HG03432 (cell line): ENCODE results near the gene FAM221A.
"Not testable (repeated sequence)": the region's sequence is repeated elsewhere in the genome, so short reads cannot be mapped to it uniquely, and the experiment has no call there.

Source experiments
- ATAC-seq: cut with Tn5 transposase; IDR thresholded peaks from one replicate; pipeline ENCODE4 v1.9.1; 2021; ENCODE audit warnings: mild to moderate bottlenecking, moderate library complexity; ENCODE audit not compliant: unreplicated experiment

Gene FAM221A

DNA sequence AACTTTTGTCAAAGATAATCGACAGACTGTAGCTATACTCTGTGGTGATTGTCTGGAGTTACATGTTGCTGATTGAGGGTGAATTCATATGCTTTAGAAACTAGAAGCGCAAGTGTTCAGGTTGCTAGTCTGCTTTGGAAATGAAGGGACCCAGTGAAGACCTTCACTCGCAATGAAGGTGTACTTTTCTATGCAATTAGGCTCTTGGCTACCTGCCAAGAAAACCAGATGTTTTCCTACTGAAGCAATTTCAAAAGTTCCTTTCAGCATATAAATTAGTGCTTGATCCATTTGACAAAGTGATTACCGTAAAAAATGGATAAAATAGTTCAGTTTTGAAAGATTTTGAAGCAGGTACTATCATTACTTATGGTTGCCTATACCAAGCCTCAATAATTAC lies 20.0 kb downstream of the FAM221A start:
- ATAC-seq = no peak

DNA sequence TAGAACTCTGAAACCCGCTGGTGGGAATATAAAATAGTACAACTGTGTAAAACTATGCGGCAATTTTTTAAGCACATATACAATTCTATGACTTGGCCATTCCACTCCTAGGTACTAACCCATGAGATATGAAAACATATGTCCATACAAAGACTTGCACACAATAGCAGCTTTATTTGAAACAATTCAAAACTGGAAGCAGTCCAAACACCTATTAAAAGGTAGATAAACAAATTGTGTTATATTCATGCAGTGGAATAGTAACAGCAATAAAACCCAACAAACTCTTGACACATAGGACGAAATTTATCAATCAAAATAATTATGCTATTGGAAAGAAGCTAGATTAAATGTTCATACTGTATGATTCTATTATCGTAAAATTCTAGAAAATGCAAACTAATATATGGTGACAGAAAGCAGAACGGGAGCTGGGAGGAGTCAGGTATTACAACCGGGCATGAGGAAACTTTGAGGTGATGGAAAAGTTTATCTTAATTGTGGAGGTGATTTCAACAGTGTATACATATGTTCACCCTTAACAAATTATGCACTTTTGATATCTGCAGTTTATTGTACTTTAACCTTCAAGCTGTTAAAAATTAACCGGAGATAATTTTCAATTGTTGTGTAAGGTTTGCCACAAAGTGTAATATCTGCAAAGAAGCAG lies 29.2 kb downstream of the FAM221A start:
- no peak for ATAC-seq

DNA sequence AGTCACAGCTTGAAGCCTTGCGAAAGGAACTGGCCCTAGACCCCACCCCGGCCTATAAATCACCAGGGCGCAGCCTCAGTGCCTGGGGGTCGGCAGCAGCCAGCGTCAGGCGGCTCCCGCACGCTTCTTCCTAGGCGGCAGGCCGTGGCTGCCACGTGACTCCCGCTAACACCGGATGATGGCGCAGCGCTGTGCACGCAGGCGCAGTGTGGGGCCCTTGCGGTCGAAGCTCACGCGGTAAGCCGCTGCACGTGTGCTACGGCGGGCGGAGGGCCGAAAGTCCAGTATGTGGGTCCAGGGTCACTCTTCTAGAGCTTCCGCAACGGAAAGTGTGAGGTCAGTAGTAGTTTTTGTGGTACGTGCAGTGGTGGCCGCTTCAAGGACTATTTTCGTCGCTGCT lies 30.0 kb downstream of the FAM221A start, which contains the start of gene STK31:
TSS of gene STK31 (plus strand) at position 220 of the 400 bp plus-strand sequence. CDS start at position 287, 67 bp downstream.
- ATAC-seq = no peak

DNA sequence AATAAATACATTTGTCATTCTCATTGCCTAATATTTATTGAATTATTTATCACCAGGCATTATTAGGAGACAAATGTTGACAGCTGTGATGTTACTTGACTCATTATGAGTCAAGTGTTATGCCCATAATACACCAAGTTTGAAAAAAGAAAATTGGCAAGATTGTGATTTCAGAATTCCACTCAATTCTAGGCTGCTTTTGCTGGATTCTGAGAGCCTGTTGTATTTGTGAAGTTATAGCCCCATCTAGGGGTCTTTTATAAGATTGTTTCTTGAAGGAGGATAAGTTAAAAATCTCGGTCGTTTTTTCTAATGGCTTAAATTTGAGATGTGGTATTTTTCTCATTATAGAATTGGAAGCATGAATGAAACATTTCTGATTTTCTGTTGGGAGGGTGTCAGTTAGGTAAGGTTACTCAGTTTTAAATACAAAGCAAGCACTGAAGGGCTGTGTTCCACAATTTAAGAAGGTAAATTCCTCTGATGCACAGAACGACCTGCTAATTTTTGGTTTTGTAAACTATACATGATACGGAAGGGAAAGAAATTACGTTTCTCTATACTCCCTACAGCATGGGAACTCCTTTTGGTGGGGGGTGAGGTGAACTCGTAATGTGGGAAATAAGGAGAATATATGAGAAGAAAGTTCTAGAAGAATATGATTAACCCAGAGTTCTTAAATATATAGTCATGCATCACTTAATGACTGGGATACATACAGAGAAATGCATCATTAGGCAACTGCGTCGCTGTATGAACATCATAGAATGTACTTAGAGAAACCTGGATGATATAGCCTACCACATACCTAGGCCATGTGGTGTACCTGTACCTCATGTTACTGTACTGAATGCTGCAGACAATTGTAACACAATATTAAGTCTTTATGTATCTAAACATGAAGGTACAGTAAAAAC lies 32.6 kb downstream of the FAM221A start:
- ATAC-seq = no peak

DNA sequence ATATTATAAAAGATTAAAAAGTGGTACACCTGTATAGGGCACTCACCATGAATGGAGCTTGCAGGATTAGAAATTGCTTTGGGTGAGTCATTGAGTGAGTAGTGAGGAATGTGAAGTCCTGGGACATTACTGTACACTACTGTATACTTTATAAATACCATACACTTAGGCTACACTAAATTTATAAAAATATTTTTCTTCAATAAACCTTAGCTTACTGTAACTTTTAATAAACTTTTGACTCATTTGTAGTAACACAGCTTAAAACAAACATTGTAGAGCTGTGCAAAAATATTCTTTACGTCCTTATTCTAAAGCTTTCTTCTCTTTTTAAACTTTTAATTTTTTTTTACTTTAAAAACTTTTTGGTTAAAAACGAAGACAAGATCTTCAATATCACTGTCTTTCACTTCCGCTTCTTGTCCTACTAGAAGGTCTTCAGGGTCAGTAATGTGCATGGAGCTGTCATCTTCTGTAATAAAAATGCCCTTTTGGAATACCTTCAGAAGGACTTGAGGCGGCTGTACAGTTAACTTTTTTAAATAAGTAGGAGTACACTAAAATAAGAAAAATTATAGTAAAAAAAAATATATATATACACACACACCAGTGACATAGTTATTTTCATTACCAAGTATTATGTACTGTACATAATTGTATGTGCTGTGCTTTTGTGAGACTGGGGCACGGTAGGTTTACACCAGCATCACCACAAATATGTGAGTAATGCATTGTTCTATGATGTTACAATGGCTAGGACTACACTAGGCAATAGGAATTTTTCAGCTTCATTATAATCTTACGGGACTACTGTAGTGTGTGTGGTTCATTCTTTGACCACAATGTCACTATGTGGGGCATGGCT lies 33.5 kb downstream of the FAM221A start:
- ATAC-seq = no peak

DNA sequence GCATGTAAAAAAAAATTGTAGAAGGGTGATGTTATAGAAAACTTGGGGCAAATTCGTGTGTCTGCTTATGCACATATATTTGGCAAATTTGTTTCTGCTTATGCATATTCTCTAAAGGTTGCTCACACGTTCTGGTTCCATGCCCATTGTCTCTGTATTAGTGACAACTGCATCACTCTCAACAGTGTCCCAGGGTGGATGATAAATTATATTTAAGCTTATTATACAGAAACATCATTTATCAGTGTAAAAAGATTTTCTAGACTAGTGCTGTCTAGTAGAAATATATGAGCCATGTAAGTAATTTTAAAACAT lies 34.1 kb downstream of the FAM221A start:
- no peak for ATAC-seq

DNA sequence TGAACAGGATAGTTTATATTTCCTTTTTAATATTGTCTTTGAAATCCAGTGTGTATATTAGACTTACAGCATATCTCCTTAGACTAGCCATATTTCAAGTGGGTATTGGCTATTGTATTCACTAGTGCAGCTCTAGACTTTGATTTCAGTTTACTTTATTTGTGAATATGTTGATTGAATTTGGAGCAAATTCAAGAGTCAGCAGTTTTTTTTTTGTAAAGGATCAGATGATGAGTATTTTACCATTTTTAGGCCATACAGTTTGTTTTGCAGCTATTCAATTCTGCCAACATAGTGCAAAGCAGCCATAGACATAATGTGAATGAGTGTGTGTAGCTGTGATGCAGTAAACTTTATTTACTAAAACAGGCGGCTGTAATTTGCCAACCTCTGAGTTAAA lies 34.6 kb downstream of the FAM221A start:
- no peak for ATAC-seq

DNA sequence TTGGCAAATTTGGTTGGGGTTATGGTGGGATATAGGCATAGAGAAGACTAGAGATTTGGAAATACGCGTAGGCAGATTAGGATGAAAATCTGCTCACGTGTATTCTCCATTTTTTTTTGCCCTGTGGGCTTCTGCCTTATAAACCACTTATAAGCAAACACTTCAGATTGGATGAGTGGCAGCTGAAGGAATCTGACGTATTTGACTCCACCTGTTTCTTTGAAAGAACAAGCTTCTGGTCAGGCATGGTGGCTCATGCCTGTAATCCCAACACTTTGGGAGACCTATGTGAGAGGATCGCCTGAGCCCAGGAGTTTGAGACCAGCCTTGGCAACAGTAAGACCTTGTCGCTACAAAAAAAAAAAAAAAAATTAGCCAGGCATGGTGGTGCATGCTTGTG lies 35.1 kb downstream of the FAM221A start:
- ATAC-seq = no peak

DNA sequence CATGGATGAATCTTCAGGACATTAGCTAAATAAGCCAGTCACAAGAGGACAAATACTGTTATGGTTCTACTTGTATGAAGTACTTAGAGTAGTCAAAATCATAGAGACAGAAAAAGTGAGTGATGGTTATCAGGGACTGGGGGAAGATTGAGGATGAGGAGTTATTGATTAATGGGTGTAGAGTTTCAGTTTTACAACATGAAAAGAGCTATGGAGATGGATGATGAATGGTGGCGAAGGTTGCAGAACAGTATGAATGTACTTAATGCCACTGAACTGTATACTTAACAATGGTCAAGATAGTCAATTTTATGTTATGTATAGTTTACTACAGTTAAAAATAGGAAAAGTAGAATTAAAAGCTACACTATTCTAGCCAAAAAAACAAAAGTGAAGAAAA lies 37.8 kb downstream of the FAM221A start:
- ATAC-seq = no peak

DNA sequence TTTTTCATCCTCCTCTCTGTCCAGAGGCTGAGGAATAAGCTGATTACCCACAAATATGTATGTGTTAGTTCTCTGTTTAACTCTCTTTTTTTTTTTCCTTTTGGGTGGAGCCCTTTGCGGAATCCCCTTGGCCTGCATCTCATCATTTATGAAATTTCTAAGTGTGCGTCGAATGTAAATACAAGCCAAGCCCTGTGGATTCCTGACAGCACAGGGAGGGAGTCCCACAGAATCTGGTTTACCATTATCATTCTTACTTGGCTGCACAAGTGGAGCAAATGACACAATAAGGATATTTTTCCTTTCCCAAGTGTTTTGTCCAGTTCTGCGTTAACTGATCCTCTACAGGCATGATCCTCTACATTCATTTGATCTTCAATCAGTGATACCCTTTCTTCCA lies 41.5 kb downstream of the FAM221A start:
- ATAC-seq = no peak

DNA sequence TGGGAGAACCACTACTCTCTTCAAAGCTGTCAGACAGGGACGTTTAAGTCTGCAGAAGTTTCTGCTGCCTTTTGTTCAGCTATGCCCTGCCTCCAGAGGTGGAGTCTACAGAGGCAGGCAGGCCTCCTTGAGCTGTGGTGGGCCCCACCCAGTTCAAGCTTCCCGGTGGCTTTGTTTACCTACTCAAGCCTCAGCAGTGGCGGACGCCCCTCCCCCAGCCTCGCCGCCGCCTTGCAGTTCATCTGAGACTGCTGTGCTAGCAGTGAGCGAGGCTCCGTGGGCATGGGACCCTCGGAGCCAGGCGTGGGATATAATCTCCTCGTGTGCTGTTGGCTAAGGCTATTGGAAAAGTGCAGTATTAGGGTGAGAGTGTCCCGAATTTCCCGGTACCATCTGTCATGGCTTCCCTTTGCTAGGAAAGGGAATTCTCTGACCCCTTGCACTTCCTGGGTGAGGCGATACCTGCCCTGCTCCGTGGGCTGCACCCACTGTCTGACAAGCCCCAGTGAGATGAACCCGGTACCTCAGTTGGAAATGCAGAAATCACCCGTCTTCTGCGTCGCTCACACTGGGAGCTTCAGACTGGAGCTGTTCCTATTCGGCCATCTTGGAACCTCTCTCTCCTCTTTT lies 42.7 kb downstream of the FAM221A start:
- not testable (repeated sequence) for ATAC-seq

DNA sequence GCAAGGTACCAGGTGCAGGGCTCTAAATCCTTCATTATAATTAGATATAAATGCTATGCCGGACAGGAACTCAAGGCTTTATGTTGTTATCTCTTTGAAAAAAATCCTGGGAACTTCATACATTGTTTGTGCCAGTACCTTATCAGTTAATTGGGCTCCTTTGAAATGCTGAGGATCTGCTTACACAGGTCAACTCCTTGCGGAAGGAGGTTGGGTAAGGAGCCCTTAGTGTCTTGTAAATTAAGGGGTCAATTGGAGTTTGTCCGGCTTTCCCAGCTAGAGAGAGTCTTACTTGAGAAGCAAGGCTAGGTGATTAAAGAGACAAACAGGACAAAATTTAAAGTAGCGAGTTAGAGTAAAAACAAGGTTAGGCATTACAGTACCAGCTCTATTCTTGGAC lies 44.1 kb downstream of the FAM221A start:
- not testable (repeated sequence) for ATAC-seq

DNA sequence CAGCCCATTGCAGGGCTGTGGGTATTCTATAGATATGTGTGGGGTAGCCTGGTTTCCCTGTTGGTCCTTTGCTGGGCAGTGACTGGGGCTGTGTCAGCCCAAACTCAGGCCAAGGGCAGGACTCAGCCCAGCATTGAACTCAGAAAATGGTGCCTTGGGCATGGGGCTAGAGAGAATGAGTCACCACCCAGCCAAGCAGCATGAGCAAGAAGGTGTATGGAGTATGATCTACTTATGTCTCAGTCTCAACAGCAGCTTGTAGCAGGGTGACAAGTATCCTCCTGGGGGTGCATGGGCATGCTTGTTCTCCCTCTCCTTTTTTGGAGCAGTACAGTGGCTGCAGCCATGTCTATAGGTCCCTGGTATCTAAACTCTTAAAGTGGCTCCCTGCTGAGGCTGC lies 62.1 kb downstream of the FAM221A start:
- no peak for ATAC-seq

DNA sequence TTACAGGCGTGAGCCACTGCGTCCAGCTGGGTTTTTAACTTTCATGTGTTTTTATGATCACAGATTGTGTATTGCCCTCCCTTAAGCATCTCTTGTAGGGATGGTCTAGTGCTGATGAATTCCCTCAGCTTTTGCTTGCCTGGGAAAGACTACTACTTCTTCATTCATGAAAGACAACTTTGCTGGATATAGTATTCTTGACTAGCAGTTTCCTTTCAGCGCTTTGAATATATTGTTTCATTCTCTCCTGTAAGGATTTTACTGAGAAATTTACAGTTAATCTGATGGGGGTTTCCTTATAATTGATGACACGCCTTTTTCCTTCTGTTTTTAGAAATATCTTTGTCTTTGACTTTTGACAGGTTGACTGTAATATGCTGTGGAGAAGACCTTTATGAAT lies 63.2 kb downstream of the FAM221A start:
- ATAC-seq = no peak

DNA sequence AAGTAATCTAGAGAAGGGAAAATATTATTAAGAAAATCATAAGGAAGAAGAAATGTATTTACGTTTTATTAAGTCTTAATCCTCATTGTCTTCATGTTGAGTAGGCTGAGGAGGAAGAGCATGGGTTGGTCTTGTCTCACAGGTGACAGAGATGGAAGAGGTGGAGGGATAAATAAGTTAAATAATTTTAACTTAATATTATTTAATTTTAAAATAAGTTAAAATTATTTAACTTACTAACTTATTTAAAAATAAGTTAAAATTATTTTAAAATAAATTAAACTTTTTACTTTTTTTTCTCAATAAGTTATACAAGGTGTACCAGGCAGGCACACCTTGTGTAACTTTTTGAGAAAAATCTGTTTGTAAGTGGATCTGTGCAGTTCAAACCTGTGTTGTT lies 66.6 kb downstream of the FAM221A start:
- no peak for ATAC-seq

DNA sequence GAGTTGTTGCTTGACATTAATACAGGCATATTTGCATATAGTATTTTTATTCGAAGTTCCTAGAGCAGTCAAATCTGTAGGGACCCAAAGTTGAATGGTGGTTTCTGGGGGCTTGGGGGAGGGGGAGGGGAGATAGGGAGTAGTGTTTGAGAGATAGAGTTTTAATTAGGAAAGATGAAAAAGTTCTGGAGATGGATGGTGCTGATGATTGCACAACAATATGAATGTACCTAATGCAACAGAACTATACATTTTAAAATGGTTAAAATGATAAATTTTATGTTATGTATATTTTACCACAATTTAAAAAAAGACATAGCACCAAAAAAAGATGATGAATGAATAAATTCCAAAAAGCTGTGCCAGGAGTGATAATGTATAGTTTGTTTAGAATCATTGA lies 71.9 kb downstream of the FAM221A start:
- ATAC-seq = no peak
